ENCODE data around the gene ZNF30.

DNA sequence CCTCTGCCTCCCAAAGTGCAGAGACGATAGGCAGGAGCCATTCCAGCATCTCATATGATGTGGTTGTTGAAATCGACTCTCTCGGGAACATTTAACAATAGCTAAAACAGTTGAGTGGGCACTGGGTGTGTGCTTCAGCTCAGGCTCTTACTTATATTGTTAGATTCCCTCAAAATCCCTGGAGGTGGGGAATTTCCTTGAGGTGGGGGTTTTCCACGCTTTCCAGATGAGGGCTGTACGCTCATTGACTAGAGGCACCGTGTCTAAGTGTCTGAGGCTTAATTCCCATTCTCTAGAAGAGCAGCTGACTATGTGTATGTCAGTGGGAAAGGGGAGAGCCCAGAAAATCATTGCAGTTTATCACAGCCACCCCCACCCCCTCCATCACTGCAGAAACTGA, 62.6 kb downstream of the ZNF30 start:
- TF ChIP-seq CTCF (IDR thresholded peaks at IDR 0.05; ENCODE audit: low read depth, low read length, missing input control) (no peak), EGR1 (IDR thresholded peaks at IDR 0.05; ENCODE audit: low read depth in 2 of 2) (no peak), RAD21 (IDR thresholded peaks at IDR 0.05) (no peak), TAF1 (conservative IDR thresholded peaks at IDR 0.05) (no peak), FOXA2 (IDR thresholded peaks at IDR 0.05) (no peak), HNF4G (IDR thresholded peaks at IDR 0.05) (no peak), JUND (IDR thresholded peaks at IDR 0.05) (no peak), NR2F2 (IDR thresholded peaks at IDR 0.05) (no peak), GABPA (IDR thresholded peaks at IDR 0.05 in 1 of 2, conservative IDR thresholded peaks at IDR 0.05 in 1 of 2) (no peak), ZBTB33 (IDR thresholded peaks at IDR 0.05) (no peak), RXRA (IDR thresholded peaks at IDR 0.05) (no peak)
- TF ChIP-seq, protein P1, sequence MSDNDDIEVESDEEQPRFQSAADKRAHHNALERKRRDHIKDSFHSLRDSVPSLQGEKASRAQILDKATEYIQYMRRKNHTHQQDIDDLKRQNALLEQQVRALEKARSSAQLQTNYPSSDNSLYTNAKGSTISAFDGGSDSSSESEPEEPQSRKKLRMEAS (IDR thresholded peaks at IDR 0.05) = no peak
- TF ChIP-seq, protein P2, sequence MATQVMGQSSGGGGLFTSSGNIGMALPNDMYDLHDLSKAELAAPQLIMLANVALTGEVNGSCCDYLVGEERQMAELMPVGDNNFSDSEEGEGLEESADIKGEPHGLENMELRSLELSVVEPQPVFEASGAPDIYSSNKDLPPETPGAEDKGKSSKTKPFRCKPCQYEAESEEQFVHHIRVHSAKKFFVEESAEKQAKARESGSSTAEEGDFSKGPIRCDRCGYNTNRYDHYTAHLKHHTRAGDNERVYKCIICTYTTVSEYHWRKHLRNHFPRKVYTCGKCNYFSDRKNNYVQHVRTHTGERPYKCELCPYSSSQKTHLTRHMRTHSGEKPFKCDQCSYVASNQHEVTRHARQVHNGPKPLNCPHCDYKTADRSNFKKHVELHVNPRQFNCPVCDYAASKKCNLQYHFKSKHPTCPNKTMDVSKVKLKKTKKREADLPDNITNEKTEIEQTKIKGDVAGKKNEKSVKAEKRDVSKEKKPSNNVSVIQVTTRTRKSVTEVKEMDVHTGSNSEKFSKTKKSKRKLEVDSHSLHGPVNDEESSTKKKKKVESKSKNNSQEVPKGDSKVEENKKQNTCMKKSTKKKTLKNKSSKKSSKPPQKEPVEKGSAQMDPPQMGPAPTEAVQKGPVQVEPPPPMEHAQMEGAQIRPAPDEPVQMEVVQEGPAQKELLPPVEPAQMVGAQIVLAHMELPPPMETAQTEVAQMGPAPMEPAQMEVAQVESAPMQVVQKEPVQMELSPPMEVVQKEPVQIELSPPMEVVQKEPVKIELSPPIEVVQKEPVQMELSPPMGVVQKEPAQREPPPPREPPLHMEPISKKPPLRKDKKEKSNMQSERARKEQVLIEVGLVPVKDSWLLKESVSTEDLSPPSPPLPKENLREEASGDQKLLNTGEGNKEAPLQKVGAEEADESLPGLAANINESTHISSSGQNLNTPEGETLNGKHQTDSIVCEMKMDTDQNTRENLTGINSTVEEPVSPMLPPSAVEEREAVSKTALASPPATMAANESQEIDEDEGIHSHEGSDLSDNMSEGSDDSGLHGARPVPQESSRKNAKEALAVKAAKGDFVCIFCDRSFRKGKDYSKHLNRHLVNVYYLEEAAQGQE (IDR thresholded peaks at IDR 0.05) = no peak
- TF ChIP-seq, protein P3, sequence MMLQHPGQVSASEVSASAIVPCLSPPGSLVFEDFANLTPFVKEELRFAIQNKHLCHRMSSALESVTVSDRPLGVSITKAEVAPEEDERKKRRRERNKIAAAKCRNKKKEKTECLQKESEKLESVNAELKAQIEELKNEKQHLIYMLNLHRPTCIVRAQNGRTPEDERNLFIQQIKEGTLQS (IDR thresholded peaks at IDR 0.05) = no peak
